HG03135 (cell line): ENCODE data around the gene CCDC81.
"Not testable (repeated sequence)": the region's sequence is repeated elsewhere in the genome, so short reads cannot be mapped to it uniquely, and the experiment has no call there.

ENCODE experiments used
- ATAC-seq: cut with Tn5 transposase; IDR thresholded peaks from one replicate; pipeline ENCODE4 v1.9.1; 2021; ENCODE audit warnings: mild to moderate bottlenecking, moderate library complexity; ENCODE audit not compliant: unreplicated experiment

CCDC81 gene

GRCh38 chr11:86374586-86374985 is at the start of gene CCDC81:
Gene CCDC81 (plus strand): TSS chr11:86374887. CDS start chr11:86375164, 277 bp downstream.
- ATAC-seq: no peak

- ATAC-seq: no peak
Measured at GRCh38 chr11:86335131-86335767, 39.4 kb upstream of the CCDC81 start.

GRCh38 chr11:86337227-86337626 is 37.5 kb upstream of the CCDC81 start:
- no peak for ATAC-seq

GRCh38 chr11:86341382-86341781 is 33.3 kb upstream of the CCDC81 start:
- no peak for ATAC-seq

GRCh38 chr11:86346513-86346912 is 28.2 kb upstream of the CCDC81 start:
- ATAC-seq: no peak

- no peak for ATAC-seq
Measured at GRCh38 chr11:86355256-86355655, 19.4 kb upstream of the CCDC81 start.

GRCh38 chr11:86357412-86357811 is 17.3 kb upstream of the CCDC81 start:
- ATAC-seq: not testable (repeated sequence)

GRCh38 chr11:86358720-86359119 is 16.0 kb upstream of the CCDC81 start:
- no peak for ATAC-seq

- ATAC-seq: no peak
Measured at GRCh38 chr11:86360775-86361395, 13.8 kb upstream of the CCDC81 start.

GRCh38 chr11:86363424-86363823 is 11.3 kb upstream of the CCDC81 start:
- ATAC-seq: no peak

GRCh38 chr11:86365546-86365945 is 9.1 kb upstream of the CCDC81 start:
- ATAC-seq: no peak

- no peak for ATAC-seq
Measured at GRCh38 chr11:86369668-86370067, 5.0 kb upstream of the CCDC81 start.

GRCh38 chr11:86370171-86370570 is 4.5 kb upstream of the CCDC81 start:
- ATAC-seq: no peak

GRCh38 chr11:86370922-86371594 is 3.6 kb upstream of the CCDC81 start:
- ATAC-seq: no peak

GRCh38 chr11:86372041-86372440 is 2.6 kb upstream of the CCDC81 start:
- no peak for ATAC-seq

GRCh38 chr11:86372586-86372985 is 2.1 kb upstream of the CCDC81 start:
- no peak for ATAC-seq

- no peak for ATAC-seq
Measured at GRCh38 chr11:86374069-86374468, 618 bp upstream of the CCDC81 start.

GRCh38 chr11:86377972-86378371 is 3.3 kb downstream of the CCDC81 start:
- no peak for ATAC-seq

- ATAC-seq: no peak
Measured at GRCh38 chr11:86380295-86381059, 5.8 kb downstream of the CCDC81 start.

GRCh38 chr11:86383041-86383955 is 8.6 kb downstream of the CCDC81 start:
- ATAC-seq: no peak
